A673 (cell line): ENCODE results near the gene GLIPR1. TPM values are rescaled to one million over a fixed set of nuclear protein-coding genes. Genes with fewer than 3 reads are reported as not detected.

ENCODE experiments used
- BruUV-seq: library from RNA; stranded (reverse); fragments of 400-500 nt; replicated peaks from 2 replicates; lab custom pipeline; 2021; lab: Mats Ljungman, UMichigan
- CTCF ChIA-PET: fragments of 300-600 bp; sonication (Branson Sonifier 250); formaldehyde crosslinking; loops from one replicate; lab custom pipeline; 2022; ENCODE audit warnings: antibody characterized with exemption; lab: Charles Lee
- POLR2A ChIA-PET: fragments of 300-600 bp; sonication (Branson Sonifier 250); formaldehyde crosslinking; loops from one replicate; lab custom pipeline; 2022; ENCODE audit warnings: antibody characterized with exemption; ENCODE audit not compliant: low non-redundant PET; lab: Charles Lee
- DNase-seq: peaks from one replicate; pipeline ENCODE4 v3.0.0-alpha.2; 2015; ENCODE audit warnings: low spot score
- H3K27ac ChIP-seq: fragments of 200-600 bp; sonication (generic); 2 replicates; pipeline ENCODE4 v1.5.1; 2016; ENCODE audit warnings: mixed run types, low read depth, mild to moderate bottlenecking, mixed read lengths, antibody characterized with exemption, low read length; ENCODE audit not compliant: poor library complexity, severe bottlenecking
- H3K27me3 ChIP-seq: fragments of 200-600 bp; sonication (generic); replicated peaks from 2 replicates; pipeline ENCODE4 v1.6.1; 2017; ENCODE audit warnings: mixed run types, low read depth, mild to moderate bottlenecking, mixed read lengths, antibody characterized with exemption, low read length; ENCODE audit not compliant: insufficient read depth, poor library complexity
- H3K36me3 ChIP-seq: fragments of 200-600 bp; sonication (generic); 2 replicates; pipeline ENCODE4 v1.6.1; 2016; ENCODE audit warnings: mixed run types, mild to moderate bottlenecking, mixed read lengths, antibody characterized with exemption, low read length; ENCODE audit not compliant: insufficient read depth, poor library complexity, severe bottlenecking
- H3K4me1 ChIP-seq: fragments of 200-600 bp; sonication (generic); 2 replicates; pipeline ENCODE4 v1.6.1; 2017; ENCODE audit warnings: mixed run types, mild to moderate bottlenecking, mixed read lengths, antibody characterized with exemption, low read length; ENCODE audit not compliant: insufficient read depth, poor library complexity, severe bottlenecking
- H3K4me3 ChIP-seq: fragments of 200-600 bp; sonication (generic); 2 replicates; pipeline ENCODE4 v1.5.1; 2016; ENCODE audit warnings: low read depth, mixed run types, mild to moderate bottlenecking, mixed read lengths, low read length; ENCODE audit not compliant: poor library complexity, severe bottlenecking
- H3K9me3 ChIP-seq: fragments of 200-600 bp; sonication (generic); 2 replicates; pipeline ENCODE4 v1.6.1; 2016; ENCODE audit warnings: mixed run types, low read depth, mild to moderate bottlenecking, mixed read lengths, antibody characterized with exemption, low read length; ENCODE audit not compliant: poor library complexity, severe bottlenecking
- EZH2 ChIP-seq: fragments of 200-600 bp; sonication (generic); IDR thresholded peaks from 2 replicates; pipeline ENCODE4 v1.6.1; 2017; ENCODE audit warnings: borderline replicate concordance, low read depth, mild to moderate bottlenecking, mixed read lengths, antibody characterized with exemption, low read length; ENCODE audit not compliant: poor library complexity, severe bottlenecking
- intact Hi-C: fragments of 100-400 bp; cut with micrococcal nuclease; formaldehyde crosslinking; loops from one replicate; pipeline ENCODE4 v1.10.0; 2022; ENCODE audit not compliant: unreplicated experiment
- total RNA-seq: library from RNA; stranded (reverse); gene quantifications from 2 replicates; pipeline ENCODE4 v1.2.3, GENCODE V29; 2021
- TF ChIP-seq, protein P1 (sequence below): fragments of 300-800, 200-600 bp; sonication (generic); conservative IDR thresholded peaks from 2 replicates; pipeline ENCODE4 v1.5.1; 2017; ENCODE audit warnings: low read depth, mild to moderate bottlenecking, antibody characterized with exemption, low read length, moderate library complexity, mixed read lengths

GLIPR1 gene
- total RNA-seq, 1 experiment from 2014 or later: 19.7 TPM

DNA sequence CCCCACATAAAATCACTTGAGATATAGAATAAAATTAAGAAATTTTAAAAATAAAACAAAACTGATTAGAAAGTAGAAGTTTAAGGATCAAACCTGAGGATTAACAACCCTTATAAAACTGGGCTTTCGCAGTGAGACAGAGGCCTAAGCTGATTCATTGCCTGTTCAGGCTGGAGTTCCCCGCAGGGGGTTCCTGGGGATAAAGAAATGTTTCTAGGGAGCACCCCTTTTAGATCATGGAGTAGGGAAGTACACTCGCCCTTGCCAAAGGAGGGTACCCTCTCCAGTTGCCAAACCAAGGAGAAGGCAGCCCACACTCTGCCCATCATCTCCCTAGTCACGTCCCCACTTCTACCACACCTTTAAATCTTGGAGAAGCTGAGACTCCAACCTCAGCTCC, 6.8 kb downstream of the GLIPR1 start:
- no peak overlapping the region for H3K4me3 ChIP-seq
- ChIA-PET CTCF (no interaction called here), POLR2A (no interaction called here)
- intact Hi-C loops: loop anchor here (10.0 kb wide), 1 partner anchor 803 kb away; no protein-coding TSS in a partner anchor
- TF ChIP-seq, protein P1, sequence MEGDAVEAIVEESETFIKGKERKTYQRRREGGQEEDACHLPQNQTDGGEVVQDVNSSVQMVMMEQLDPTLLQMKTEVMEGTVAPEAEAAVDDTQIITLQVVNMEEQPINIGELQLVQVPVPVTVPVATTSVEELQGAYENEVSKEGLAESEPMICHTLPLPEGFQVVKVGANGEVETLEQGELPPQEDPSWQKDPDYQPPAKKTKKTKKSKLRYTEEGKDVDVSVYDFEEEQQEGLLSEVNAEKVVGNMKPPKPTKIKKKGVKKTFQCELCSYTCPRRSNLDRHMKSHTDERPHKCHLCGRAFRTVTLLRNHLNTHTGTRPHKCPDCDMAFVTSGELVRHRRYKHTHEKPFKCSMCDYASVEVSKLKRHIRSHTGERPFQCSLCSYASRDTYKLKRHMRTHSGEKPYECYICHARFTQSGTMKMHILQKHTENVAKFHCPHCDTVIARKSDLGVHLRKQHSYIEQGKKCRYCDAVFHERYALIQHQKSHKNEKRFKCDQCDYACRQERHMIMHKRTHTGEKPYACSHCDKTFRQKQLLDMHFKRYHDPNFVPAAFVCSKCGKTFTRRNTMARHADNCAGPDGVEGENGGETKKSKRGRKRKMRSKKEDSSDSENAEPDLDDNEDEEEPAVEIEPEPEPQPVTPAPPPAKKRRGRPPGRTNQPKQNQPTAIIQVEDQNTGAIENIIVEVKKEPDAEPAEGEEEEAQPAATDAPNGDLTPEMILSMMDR: no peak
- no peak for TF ChIP-seq EZH2
- peak overlapping the region; percentile 39 for H3K27ac ChIP-seq
- peaks cover 21% of the 10 kb centered on the region for H3K4me1 ChIP-seq
- no peaks in the 10 kb centered on the region for H3K36me3 ChIP-seq
- DNase-seq: peak; percentile 68
- H3K27me3 ChIP-seq: no peaks in the 10 kb centered on the region
- H3K9me3 ChIP-seq: no peaks in the 10 kb centered on the region
- BruUV-seq: no TSS peak

DNA sequence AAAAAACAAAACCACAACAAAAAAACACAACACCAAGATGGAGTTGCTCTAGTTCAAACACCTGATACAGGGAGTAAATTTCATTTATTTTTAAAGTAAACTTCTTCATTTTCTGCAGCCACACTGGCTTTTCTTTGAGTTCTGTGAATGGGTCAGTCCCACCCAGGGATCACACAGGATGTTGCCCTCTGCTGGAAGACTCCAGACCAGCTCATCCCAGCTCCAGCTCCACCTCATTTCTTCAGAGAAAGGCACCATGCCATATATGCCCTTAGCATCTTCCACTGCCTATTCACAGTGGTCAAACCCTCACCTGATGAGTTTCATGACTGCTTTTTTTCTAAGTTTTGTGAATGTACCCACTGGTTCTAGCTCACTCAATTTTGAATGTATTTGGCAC, 8.0 kb downstream of the GLIPR1 start:
- intact Hi-C loops: loop anchor here (10.0 kb wide), 1 partner anchor 804 kb away; no protein-coding TSS in a partner anchor
- Histone ChIP-seq H3K4me3 (no peak overlapping the region), H3K36me3 (no peaks in the 10 kb centered on the region), H3K4me1 (peaks cover 15% of the 10 kb centered on the region), H3K27me3 (no peaks in the 10 kb centered on the region), H3K27ac (no peak overlapping the region), H3K9me3 (no peaks in the 10 kb centered on the region)
- no TSS peak for BruUV-seq
- ChIA-PET POLR2A (no interaction called here), CTCF (no interaction called here)
- no peak for DNase-seq
- TF ChIP-seq, protein P1: peak; percentile 39
- TF ChIP-seq EZH2: no peak

GRCh38 chr12:75489187-75489586, 8.6 kb downstream of the GLIPR1 start:
- Histone ChIP-seq H3K36me3 (no peaks in the 10 kb centered on the region), H3K9me3 (no peaks in the 10 kb centered on the region), H3K27me3 (no peaks in the 10 kb centered on the region), H3K4me3 (no peak overlapping the region), H3K27ac (no peak overlapping the region), H3K4me1 (peaks cover 15% of the 10 kb centered on the region)
- no TSS peak for BruUV-seq
- intact Hi-C loops: loop anchor here (10.0 kb wide), 1 partner anchor 804 kb away; no protein-coding TSS in a partner anchor
- CTCF ChIA-PET: no interaction called here
- DNase-seq: no peak
- POLR2A ChIA-PET: no interaction called here
- TF ChIP-seq, protein P1: no peak
- TF ChIP-seq EZH2: no peak
